HG02973 (cell line): Measurements from ENCODE around the gene SHMT2.

ENCODE experiments used
- ATAC-seq: cut with Tn5 transposase; IDR thresholded peaks from one replicate; pipeline ENCODE4 v1.9.1; 2021; ENCODE audit warnings: moderate library complexity; ENCODE audit not compliant: unreplicated experiment

The SHMT2 gene

DNA sequence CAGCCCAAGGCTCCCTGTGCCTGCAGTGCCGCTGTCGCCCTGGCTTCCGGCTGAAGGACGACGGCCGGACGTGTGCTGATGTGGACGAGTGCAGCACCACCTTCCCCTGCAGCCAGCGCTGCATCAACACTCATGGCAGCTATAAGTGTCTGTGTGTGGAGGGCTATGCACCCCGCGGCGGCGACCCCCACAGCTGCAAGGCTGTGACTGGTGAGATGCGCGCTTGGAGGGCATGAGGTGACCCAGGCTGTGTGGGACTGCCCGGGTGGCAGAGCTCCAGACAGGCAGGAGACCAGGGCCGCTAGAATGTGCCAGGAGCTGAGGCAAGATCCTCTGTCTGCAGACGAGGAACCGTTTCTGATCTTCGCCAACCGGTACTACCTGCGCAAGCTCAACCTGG is 32.6 kb upstream of the SHMT2 start:
- no peak for ATAC-seq

DNA sequence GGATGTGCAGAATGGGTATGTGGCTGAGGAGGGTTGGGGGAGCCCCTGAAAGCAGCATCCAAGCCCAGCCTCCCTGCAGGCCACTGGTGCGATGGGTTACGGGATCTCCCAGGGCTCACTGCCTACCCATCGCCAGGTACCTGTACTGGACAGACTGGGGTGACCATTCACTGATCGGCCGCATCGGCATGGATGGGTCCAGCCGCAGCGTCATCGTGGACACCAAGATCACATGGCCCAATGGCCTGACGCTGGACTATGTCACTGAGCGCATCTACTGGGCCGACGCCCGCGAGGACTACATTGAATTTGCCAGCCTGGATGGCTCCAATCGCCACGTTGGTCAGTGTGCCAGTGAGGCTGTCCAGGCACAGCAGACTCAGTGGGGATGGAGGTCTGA is 31.2 kb upstream of the SHMT2 start:
- no peak for ATAC-seq

DNA sequence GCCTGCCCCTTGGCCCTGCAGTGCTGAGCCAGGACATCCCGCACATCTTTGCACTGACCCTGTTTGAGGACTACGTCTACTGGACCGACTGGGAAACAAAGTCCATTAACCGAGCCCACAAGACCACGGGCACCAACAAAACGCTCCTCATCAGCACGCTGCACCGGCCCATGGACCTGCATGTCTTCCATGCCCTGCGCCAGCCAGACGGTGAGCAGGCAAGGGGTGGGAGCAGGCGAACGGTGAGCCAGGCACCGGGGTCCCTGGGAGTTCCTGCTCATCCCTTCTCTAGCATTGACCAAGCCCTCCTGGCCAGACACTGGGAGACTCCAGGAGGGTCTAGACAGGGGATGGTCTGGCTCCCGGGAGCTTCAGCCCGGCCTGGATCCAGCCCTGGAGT is 30.3 kb upstream of the SHMT2 start:
- ATAC-seq = no peak

DNA sequence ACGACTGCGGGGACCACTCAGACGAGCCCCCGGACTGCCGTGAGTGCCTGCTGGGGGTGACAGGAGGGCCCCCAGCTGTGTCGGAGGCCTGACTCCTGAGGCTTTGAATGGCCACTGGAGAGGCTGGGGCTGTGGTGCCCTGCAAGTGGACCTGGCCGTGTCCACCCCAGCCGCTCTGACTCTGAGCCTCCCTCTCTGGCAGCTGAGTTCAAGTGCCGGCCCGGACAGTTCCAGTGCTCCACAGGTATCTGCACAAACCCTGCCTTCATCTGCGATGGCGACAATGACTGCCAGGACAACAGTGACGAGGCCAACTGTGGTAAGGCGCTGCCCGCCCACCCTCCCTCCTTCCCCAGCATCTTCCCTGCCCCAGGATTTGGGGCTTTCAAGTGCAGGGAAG is 29.0 kb upstream of the SHMT2 start:
- ATAC-seq = no peak

DNA sequence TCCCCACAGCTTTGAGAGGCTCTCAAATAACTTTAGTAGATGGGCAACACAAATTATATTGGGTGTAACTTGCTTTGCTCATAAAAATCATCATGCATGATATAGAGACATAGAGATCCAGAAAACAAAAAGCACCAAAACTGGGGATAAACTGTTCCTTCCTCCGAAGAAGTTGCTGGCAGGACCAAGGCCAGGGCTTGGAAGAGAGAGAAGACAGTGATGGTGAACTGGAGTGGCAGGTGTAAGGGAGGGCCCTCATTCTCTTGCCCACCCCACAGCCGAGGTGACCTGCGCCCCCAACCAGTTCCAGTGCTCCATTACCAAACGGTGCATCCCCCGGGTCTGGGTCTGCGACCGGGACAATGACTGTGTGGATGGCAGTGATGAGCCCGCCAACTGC is 28.3 kb upstream of the SHMT2 start:
- ATAC-seq = no peak

DNA sequence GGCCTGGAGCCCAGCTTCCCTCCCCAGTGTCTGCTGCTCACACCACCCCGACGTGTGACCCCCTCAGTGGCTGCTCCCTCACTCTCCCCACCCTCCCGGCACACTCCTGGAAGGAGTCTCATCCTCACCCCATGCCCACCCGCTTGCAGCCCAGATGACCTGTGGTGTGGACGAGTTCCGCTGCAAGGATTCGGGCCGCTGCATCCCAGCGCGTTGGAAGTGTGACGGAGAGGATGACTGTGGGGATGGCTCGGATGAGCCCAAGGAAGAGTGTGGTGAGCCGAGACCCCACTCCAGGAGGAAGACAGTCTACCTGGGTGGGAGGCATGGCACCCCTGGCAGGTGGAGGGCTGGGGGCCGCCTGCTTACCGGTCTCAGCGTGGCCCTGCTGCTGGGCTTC is 27.9 kb upstream of the SHMT2 start:
- no peak for ATAC-seq

DNA sequence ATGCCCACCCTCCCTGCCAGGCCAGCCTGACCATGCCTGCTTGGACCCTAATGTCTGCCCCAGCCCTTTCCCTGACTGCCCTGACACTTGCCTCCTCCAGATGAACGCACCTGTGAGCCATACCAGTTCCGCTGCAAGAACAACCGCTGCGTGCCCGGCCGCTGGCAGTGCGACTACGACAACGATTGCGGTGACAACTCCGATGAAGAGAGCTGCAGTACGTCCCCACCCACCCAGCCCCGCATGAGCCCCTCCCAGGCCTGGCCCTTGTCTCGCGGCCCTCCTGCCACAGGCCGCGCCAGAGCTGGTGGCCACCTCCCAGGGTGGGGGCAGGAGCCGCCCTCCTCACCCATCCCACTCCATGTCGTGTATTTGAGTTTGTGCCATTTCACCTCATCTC is 27.2 kb upstream of the SHMT2 start:
- no peak for ATAC-seq

DNA sequence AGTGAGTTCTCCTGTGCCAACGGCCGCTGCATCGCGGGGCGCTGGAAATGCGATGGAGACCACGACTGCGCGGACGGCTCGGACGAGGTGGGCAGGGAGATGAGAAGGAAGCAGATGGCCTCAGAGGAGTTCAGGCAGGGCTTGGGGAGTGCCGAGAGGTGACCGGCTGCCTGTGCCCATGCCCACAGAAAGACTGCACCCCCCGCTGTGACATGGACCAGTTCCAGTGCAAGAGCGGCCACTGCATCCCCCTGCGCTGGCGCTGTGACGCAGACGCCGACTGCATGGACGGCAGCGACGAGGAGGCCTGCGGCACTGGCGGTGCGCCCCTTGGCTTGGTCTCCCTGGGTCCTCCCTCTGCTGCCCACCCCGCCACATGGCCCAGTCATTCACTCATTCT is 26.3 kb upstream of the SHMT2 start:
- no peak for ATAC-seq

DNA sequence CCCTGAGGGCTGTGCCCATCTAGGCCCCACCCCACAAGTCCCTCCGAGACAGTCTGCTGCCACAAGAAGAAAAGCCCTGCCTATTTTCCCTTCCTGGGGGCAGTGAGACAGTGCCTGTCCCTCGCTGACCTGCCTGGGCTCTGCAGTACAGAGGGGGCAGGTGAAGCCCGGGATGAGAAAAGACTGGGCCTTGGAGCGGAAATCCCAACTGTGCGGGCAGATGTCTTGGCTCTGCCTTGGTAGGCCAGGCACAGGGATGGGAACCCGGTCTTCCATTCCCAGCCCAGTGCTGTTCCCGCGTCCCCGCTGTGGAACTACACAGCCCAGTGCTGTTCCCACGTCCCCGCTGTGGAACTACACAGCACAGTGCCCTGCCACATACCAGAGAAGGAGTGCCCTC is 25.7 kb upstream of the SHMT2 start:
- no peak for ATAC-seq

DNA sequence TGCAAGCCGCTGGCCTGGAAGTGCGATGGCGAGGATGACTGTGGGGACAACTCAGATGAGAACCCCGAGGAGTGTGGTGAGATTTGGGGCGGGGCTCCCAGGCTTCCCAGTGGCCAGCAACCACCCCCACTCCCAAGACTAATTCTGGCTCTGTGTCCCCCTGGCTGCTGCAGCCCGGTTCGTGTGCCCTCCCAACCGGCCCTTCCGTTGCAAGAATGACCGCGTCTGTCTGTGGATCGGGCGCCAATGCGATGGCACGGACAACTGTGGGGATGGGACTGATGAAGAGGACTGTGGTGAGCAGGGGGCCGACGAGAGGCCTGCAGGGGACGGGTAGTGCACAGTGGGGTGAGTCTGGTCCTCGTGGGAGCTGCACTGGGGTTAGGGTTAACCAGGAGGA is 25.1 kb upstream of the SHMT2 start:
- no peak for ATAC-seq

DNA sequence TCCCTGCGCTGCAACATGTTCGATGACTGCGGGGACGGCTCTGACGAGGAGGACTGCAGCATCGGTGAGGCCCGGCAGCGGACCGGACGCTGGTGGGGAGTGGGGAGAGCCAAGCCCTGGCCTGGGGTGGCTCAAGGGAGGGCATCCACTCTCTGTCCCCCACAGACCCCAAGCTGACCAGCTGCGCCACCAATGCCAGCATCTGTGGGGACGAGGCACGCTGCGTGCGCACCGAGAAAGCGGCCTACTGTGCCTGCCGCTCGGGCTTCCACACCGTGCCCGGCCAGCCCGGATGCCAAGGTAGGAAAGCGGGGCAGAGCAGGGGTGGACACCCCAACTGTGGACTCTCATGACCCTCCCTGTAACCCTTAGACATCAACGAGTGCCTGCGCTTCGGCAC is 24.3 kb upstream of the SHMT2 start:
- ATAC-seq = no peak

DNA sequence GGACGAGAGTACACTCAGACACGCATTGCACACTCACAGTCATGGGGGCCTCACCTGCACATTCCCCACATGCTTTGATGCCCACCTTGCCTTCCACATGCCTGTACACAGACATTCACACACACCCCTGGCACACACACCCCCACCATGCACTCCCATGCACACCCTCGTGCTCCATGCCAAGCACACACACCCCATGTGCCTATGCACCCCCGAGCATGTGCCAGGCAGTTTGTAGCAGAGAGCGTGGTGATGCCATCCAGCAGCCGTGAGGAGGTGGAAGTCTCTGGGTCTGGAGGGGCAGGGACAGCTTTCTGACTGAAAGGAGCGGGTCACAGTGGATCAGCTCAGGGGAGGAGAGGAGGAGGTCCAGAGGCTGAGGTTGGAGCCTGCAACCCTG is 23.6 kb upstream of the SHMT2 start:
- no peak for ATAC-seq

DNA sequence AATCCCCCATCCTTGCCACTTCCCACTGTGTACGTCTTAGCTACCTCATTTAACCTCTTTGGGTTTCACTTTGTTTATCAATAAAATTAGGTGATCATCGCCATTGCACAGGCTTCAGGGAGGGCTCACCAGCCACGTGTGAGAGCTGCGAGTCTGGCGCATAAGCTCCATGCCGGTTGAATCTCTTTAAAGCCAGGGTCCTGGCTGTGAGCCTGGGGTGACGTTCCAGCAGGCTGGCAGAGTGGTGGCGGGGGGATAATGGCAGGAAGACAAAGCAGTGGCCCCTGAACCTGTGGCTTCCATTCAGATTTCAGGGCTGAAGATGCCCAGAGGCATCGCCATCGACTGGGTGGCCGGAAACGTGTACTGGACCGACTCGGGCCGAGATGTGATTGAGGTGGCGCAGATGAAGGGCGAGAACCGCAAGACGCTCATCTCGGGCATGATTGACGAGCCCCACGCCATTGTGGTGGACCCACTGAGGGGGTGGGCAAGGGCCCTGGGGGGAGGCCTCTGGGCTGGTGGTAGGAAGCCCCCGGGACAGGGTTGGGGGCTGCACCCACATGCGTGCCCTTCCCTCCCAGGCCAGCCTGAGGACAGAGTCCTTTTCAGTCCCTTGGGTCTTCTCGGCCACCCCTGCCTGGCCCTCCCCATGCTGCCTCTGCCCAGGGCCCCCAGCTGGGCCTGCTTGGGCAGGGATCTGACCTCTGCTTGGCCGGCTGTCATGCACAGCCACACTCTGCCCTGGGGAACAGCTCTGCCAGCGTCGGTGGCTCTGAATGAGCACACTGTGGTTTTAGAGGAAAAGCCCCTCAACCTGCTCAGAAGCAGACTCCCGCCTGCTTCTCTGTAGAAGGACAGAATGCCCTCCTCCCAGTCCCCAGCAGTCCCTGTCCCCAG is 21.5 kb upstream of the SHMT2 start:
- no peak for ATAC-seq

DNA sequence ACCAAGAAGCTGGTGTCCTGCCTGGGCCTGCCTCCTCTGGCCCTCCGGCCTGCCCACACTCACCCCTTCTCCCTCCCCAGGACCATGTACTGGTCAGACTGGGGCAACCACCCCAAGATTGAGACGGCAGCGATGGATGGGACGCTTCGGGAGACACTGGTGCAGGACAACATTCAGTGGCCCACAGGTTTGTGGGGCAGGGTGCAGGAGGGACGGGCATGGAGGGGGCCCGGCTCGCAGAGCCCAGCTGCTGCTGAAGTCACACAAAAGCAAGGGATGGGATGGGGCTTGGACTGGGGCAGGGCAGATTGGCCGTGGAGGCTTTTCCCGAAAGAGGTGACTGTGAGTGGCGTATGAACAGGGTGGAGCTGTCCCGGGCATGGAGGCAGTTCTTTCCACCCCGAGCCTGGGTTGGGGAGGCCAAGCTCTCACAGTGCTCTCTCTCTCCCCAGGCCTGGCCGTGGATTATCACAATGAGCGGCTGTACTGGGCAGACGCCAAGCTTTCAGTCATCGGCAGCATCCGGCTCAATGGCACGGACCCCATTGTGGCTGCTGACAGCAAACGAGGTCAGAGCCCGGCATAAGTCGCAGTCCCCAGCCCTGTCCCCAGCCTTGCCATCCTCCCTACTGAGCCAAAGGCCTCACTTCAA is 20.8 kb upstream of the SHMT2 start:
- ATAC-seq = no peak

DNA sequence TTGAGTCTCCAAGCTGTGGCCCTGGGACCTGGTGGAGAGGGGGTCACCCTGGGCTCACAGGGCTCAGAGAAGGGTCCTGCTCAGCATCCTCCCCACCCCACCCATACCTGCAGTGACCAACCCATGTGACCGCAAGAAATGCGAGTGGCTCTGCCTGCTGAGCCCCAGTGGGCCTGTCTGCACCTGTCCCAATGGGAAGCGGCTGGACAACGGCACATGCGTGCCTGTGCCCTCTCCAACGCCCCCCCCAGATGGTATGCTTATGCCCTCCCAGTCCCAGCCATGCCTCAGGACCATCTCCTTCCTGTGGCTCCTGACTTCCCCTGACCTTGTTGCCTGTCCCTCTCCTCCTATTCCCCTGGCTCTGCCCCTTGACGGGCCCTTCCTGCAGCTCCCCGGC is 19.6 kb upstream of the SHMT2 start:
- ATAC-seq = no peak

DNA sequence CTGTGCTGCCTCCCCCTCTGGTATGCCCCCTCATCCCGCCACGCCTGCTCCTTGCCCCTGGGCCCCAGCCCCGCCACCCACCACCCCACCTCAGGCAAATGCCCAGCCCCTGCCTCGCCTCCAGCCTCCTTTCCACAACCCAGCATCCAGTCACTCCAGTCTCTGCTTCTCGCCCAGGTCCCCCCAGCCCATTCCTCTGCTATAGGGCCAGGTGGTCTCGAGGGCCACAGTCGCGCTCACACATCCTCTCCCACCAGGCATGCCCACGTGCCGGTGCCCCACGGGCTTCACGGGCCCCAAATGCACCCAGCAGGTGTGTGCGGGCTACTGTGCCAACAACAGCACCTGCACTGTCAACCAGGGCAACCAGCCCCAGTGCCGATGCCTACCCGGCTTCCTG is 19.1 kb upstream of the SHMT2 start:
- ATAC-seq = no peak

DNA sequence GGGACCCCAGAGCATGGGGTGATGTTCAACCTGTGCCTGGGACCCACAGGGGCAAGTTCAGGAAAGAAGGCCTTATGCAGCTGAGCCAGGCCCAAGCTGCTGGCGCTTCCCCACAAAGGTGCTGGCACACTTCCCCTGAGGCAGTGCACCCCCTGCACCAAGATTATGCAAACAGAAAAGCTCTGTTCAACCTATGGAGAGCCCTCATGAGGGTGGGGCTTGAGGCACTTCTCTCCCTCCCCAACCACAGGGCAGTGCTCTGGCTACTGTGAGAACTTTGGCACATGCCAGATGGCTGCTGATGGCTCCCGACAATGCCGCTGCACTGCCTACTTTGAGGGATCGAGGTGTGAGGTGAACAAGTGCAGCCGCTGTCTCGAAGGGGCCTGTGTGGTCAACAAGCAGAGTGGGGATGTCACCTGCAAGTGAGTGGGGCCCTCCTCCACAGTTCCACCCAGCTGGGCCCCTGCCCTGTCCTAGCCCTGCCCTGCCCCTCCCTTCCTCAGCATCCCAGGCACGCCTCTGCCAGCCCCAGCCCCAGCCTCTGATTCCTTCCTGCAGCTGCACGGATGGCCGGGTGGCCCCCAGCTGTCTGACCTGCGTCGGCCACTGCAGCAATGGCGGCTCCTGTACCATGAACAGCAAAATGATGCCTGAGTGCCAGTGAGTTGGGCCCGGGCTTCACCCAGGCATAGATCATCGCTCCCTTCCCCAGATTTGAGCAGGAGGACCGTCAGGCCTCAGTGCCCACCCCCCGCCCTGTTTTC is 18.4 kb upstream of the SHMT2 start:
- ATAC-seq = no peak

DNA sequence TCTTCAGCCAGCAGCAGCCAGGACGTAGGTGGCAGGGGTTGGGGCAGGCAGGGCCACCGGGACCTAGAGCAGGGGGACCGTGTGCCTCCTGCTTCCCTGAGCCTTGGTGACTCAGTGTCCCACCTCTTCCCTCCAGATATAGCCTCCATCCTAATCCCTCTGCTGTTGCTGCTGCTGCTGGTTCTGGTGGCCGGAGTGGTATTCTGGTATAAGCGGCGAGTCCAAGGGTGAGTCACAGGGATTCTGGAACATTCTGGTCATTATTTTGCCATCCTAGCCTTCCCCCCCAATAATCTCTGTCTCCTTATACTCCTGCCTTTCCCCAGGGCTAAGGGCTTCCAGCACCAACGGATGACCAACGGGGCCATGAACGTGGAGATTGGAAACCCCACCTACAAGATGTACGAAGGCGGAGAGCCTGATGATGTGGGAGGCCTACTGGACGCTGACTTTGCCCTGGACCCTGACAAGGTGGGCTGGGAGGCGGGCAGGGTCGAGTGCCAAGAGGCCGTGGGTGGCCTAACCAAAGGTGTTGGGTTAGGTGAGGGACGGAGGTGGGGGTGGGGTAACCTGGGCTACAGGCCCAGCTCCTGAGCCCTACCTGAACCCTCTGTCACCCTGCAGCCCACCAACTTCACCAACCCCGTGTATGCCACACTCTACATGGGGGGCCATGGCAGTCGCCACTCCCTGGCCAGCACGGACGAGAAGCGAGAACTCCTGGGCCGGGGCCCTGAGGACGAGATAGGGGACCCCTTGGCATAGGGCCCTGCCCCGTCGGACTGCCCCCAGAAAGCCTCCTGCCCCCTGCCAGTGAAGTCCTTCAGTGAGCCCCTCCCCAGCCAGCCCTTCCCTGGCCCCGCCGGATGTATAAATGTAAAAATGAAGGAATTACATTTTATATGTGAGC is 17.5 kb upstream of the SHMT2 start:
- no peak for ATAC-seq

DNA sequence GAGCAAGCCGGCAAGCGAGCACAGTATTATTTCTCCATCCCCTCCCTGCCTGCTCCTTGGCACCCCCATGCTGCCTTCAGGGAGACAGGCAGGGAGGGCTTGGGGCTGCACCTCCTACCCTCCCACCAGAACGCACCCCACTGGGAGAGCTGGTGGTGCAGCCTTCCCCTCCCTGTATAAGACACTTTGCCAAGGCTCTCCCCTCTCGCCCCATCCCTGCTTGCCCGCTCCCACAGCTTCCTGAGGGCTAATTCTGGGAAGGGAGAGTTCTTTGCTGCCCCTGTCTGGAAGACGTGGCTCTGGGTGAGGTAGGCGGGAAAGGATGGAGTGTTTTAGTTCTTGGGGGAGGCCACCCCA is 16.8 kb upstream of the SHMT2 start:
- ATAC-seq = no peak

DNA sequence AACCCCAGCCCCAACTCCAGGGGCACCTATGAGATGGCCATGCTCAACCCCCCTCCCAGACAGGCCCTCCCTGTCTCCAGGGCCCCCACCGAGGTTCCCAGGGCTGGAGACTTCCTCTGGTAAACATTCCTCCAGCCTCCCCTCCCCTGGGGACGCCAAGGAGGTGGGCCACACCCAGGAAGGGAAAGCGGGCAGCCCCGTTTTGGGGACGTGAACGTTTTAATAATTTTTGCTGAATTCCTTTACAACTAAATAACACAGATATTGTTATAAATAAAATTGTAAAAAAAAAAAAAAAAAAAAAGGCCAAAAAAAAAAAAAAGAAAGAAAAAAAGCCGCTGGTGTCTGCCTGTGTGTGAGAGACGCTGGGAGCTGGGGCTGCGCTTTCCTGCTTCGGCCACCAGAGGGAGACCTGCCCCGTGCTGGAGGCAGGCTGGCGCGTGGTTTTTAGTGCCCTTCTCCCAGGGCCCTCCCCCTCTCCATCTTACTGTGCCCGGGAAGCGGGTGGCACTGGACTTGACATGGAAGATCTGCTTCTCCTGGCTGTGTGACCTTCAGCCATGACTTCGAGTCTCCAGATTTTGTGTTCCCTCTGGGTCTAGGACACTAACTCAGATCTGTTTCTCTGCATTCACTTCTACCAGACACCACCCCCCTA is 16.3 kb upstream of the SHMT2 start:
- no peak for ATAC-seq
